GM12875 (cell line): ENCODE data around the gene METTL8.

ENCODE experiments used
- H3K4me3 ChIP-seq: one replicate; pipeline ENCODE4 v1.5.1; 2011; ENCODE audit warnings: low read depth, low read length, control low read depth
- TF ChIP-seq, protein P1 (sequence below): IDR thresholded peaks from 2 replicates; pipeline ENCODE4 v1.5.1; 2011; ENCODE audit warnings: low read depth, mild to moderate bottlenecking, control low read depth, inconsistent platforms, low read length, moderate library complexity, borderline replicate concordance; ENCODE audit not compliant: insufficient read depth

The METTL8 gene

DNA sequence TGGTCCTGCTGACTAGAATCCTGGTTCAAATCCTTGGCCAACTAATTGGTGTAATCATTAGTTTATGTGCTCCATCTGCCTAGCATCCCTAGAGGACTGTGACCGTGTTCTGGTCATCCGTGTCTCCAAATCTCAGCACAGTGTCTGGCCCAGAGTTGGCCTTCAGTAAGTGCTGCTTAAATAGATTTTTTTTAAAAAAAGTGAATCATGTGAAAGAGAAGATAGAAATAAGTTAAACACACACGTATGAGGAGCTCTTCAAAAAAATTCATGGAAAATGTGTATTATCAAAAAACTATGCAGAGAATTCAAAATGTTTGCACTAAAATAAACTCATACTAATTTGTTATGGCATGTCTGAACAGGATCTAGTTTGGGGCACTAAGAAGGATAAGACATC, 143.8 kb downstream of the METTL8 start:
- H3K4me3 ChIP-seq, result no peak overlapping the region
- TF ChIP-seq, protein P1, sequence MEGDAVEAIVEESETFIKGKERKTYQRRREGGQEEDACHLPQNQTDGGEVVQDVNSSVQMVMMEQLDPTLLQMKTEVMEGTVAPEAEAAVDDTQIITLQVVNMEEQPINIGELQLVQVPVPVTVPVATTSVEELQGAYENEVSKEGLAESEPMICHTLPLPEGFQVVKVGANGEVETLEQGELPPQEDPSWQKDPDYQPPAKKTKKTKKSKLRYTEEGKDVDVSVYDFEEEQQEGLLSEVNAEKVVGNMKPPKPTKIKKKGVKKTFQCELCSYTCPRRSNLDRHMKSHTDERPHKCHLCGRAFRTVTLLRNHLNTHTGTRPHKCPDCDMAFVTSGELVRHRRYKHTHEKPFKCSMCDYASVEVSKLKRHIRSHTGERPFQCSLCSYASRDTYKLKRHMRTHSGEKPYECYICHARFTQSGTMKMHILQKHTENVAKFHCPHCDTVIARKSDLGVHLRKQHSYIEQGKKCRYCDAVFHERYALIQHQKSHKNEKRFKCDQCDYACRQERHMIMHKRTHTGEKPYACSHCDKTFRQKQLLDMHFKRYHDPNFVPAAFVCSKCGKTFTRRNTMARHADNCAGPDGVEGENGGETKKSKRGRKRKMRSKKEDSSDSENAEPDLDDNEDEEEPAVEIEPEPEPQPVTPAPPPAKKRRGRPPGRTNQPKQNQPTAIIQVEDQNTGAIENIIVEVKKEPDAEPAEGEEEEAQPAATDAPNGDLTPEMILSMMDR, result no peak

DNA sequence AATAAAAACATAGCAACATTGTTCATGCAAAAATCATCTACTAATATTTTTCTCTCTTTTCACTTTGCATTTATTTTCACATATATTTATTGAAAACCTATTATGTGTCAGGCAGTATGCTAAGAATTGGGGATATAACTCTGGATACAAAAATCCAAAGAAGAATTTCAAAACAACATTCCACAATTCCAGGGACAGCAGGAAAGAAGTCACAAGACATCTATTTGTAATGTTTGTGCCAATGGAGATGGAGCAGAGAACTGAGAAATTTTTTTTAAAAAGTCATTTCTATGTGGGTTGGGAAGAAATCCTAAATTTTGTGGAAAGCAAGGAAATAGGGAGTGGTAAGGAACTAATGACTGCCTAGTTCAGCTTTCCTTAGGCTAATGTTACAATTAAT, 144.5 kb downstream of the METTL8 start:
- TF ChIP-seq, protein P1, result no peak

DNA sequence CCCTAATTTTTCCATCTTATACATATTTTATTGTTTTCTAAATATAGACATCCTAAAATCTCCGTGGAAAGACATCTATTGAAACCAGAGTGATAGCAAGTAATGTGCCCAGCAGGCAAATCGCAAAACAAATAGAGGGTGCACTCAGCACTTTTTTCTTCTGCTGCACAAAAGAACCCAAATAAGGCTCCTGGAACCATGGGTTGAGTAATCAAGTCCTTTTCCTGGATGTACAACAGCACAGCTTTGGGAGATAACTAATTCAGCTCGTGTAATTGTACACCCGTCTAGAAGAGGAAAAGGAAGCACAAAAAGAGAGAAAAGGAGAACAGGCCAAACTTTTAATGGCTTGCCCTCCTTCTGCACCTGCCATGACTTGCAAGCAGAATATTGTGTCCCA, 146.2 kb downstream of the METTL8 start:
- TF ChIP-seq, protein P1, result no peak
- no peak overlapping the region for H3K4me3 ChIP-seq

More for the DNA sequence above, 144.5 kb downstream of the METTL8 start:
- no peak overlapping the region for H3K4me3 ChIP-seq

DNA sequence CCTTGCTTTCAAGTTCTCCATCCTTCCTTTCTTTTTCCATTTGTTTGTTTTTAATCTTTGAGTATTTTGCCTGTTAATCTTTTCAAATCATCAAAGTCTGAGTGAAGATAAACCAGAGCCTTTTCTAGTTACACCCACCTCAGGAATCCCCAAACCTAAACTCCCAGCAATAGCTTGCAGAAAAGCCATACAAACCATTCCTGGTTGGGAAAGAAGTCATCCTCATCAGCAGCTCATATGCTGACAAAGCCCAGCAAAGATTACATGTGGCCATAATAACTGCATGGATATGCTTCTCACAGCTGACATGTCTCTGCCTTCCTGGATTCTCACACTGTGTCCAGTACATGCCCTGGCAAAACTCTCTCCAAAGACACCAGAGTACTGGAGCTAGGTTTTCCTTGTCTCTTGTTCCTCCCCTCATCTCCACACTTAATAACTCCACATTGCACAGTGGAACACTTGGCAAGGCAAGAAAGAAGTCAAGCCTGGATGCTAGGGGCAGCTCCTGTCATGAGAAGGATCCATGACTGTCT, 146.7 kb downstream of the METTL8 start:
- TF ChIP-seq, protein P1, result no peak
- H3K4me3 ChIP-seq, result no peak overlapping the region

DNA sequence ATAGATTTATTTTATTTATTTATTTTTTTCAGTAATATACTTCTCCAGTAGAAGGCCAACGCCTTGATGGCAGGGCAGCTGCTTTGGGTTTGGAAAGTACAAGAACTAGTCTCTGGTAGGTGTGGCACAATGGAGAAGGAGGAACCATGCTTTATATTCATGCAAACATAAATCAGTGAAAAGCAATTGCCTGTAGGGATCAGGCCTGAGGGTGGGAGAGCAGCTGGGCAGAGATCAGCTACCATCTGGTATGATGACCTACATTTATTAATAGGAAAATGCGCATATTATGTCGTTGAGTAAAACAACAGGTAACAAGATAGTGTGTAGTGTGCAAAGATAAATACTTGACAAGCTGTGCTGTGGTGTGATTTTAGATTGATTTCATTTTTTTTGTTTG, 152.7 kb downstream of the METTL8 start:
- TF ChIP-seq, protein P1, result no peak
- H3K4me3 ChIP-seq, result no peak overlapping the region

DNA sequence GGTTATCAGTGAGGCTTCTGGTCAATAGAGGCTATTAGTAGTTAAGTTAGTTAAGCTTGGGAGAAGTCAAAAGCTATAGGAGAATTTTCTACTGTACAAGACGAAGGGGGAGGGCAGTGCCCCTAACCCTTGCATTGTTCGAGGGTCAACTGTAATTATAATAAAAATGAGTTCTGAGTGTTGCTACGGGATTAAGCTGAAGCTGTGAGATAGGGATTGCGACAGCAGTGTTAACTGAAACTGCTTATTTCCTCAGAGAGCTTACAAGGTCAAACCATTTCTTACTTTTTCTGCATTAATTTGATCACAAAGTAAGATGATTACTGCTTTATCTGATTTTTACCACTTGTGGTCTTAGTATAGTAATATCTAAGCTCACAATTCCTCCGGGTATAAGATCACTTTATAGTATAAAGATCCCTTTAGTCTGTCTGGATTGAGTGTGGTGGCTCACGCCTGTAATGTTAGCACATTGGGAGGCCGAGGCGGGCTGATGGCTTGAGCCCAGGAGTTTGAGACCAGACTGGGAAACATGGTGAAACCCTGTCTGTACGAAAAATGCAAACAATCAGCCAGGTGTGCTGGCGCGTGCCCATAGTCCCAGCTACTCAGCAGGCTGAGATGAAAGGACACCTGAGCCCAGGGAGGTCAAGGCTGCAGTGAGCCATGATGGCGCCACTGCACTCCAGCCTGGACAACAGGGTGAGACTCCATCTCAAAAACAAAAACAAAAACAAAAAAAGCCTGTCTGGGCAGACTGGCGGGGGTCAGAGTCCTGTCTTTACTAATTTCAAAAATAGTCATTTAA, 153.6 kb downstream of the METTL8 start:
- TF ChIP-seq, protein P1, result no peak

DNA sequence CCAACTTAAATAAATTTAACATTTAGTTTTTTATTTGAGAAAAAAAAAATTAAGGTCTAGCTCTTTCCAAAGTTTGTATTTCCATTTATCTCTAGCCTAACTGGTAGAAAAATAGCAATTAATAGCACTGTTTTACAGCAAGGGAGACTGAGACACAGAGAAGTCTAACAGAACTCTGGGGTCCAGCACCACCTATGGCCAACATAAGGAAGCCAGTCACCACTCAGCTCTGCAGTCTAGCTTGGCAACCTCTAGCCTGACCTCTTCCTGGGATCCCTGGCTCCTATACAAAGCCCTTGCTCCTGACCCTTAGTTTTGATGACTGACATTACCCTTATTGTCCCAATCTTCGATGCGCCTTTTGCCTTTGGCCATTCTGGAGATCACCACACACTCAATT, 159.0 kb downstream of the METTL8 start:
- no peak overlapping the region for H3K4me3 ChIP-seq
- TF ChIP-seq, protein P1, result no peak

More for the DNA sequence above, 153.6 kb downstream of the METTL8 start:
- H3K4me3 ChIP-seq, result no peak overlapping the region
